BLaER1 treated with 17β-estradiol and CSF1 and Interleukin-3, amounts not matched to agents 10 nM and 100 nM (cell line): ENCODE results near the gene PCDHGA7.
"Not testable (repeated sequence)": the region's sequence is repeated elsewhere in the genome, so short reads cannot be mapped to it uniquely, and the experiment has no call there.

Source experiments
- H3K27ac ChIP-seq, 11 experiments: shearing (Covaris generic); formaldehyde crosslinking; 2 replicates each; pipeline ENCODE4 v1.8.1; 2022
- H3K27me3 ChIP-seq, 11 experiments: shearing (Covaris generic); formaldehyde crosslinking; 2 replicates each; pipeline ENCODE4 v1.8.1; 2022
- H3K36me3 ChIP-seq, 11 experiments: shearing (Covaris generic); formaldehyde crosslinking; 2 replicates each; pipeline ENCODE4 v1.8.1; 2022
- H3K4me1 ChIP-seq, 10 experiments: shearing (Covaris generic); formaldehyde crosslinking; 2 replicates each; pipeline ENCODE4 v1.8.1; 2022
- H3K4me2 ChIP-seq, 11 experiments: shearing (Covaris generic); formaldehyde crosslinking; 2 replicates each; pipeline ENCODE4 v1.8.1; 2022
- H3K4me3 ChIP-seq, 10 experiments: shearing (Covaris generic); formaldehyde crosslinking; 2 replicates each; pipeline ENCODE4 v1.8.1; 2022
- H3K9ac ChIP-seq, 11 experiments: shearing (Covaris generic); formaldehyde crosslinking; 2 replicates each; pipeline ENCODE4 v1.8.1; 2022
- H3K9me3 ChIP-seq, 11 experiments: shearing (Covaris generic); formaldehyde crosslinking; replicated peaks in 1 of 11; 2 replicates each; pipeline ENCODE4 v1.8.1; 2022
- H4K20me1 ChIP-seq, 11 experiments: shearing (Covaris generic); formaldehyde crosslinking; 2 replicates each; pipeline ENCODE4 v1.8.1; 2022
- Cebpa-rat ChIP-seq, 11 experiments: shearing (Covaris generic); IDR thresholded peaks; 2 replicates each; pipeline ENCODE4 v1.8.1; 2022

Gene PCDHGA7

DNA sequence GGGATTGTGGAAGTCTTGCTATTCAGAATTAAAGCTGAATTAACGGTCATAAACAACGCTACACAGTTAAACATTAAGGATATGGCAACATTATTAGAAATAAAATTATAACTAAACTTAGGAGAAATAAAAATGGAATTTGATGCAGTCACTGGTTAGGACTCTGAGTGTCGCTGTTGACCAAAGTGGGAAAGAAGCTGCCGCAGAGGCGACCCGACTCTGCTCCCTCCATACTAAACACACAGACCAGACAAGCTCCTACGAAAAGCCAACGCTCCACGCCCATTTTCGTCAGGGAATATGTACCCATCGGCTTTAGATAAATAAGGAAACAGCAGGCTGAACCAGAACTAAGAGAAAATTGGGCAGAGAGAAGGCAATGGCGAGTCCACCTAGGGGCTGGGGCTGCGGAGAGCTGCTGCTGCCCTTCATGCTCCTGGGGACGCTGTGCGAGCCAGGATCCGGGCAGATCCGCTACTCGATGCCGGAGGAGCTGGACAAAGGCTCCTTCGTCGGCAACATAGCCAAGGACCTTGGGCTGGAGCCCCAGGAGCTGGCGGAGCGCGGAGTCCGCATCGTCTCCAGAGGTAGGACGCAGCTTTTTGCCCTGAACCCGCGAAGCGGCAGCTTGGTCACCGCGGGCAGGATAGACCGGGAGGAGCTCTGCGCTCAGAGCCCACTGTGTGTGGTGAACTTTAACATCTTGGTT is 18.4 kb upstream of the PCDHGA7 start, which contains the start of gene PCDHGA5:
PCDHGA5 (plus strand) TSS at position 211 of the 709 bp plus-strand sequence; CDS start at position 380, 169 bp downstream.
- H3K9me3 ChIP-seq, result peaks cover 75 to 85% (median 79%) of the 10 kb centered on the region in 11 experiments
- no peaks in the 10 kb centered on the region for H4K20me1 ChIP-seq
- peaks cover 0 to 6% (median 0%) of the 10 kb centered on the region in 11 experiments; a peak in 3 of 22 replicates for H3K36me3 ChIP-seq
- no peak within 1 kb of the TSS for H3K27ac ChIP-seq
- TF ChIP-seq Cebpa-rat (IDR thresholded peaks at IDR 0.05), result no peak
- no peak within 1 kb of the TSS for H3K9ac ChIP-seq
- H3K4me2 ChIP-seq, result no peak within 1 kb of the TSS
- no peaks in the 10 kb centered on the region for H3K27me3 ChIP-seq
- no peaks in the 10 kb centered on the region; a peak in 1 of 20 replicates for H3K4me1 ChIP-seq
- H3K4me3 ChIP-seq, result no peak within 1 kb of the TSS

DNA sequence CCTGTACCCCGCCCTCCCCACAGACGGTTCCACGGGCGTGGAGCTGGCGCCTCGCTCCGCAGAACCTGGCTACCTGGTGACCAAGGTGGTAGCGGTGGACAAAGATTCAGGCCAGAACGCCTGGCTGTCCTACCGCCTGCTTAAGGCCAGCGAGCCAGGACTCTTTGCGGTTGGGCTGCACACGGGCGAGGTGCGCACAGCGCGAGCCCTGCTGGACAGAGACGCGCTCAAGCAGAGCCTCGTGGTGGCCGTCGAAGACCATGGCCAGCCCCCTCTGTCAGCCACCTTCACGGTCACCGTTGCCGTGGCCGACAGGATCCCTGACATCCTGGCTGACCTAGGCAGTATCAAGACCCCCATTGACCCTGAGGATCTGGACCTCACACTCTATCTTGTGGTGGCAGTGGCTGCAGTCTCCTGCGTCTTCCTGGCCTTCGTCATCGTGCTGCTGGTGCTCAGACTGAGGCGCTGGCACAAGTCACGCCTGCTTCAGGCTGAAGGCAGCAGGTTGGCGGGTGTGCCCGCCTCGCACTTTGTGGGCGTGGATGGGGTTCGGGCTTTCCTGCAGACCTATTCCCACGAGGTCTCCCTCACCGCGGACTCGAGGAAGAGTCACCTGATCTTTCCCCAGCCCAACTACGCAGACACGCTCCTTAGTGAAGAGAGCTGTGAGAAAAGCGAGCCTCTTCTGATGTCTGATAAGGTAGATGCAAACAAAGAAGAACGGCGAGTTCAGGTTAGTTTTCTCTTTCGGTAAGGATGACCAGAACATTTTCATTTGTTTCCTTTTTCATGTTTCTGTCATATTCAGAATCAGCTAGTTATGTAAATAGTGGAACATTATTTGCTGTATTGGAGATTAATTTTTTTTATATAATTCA is 16.3 kb upstream of the PCDHGA7 start:
- H3K27me3 ChIP-seq, result peaks cover 0 to 6% (median 0%) of the 10 kb centered on the region in 11 experiments; a peak in 2 of 22 replicates
- peaks cover 73 to 84% (median 75%) of the 10 kb centered on the region in 11 experiments for H3K9me3 ChIP-seq

DNA sequence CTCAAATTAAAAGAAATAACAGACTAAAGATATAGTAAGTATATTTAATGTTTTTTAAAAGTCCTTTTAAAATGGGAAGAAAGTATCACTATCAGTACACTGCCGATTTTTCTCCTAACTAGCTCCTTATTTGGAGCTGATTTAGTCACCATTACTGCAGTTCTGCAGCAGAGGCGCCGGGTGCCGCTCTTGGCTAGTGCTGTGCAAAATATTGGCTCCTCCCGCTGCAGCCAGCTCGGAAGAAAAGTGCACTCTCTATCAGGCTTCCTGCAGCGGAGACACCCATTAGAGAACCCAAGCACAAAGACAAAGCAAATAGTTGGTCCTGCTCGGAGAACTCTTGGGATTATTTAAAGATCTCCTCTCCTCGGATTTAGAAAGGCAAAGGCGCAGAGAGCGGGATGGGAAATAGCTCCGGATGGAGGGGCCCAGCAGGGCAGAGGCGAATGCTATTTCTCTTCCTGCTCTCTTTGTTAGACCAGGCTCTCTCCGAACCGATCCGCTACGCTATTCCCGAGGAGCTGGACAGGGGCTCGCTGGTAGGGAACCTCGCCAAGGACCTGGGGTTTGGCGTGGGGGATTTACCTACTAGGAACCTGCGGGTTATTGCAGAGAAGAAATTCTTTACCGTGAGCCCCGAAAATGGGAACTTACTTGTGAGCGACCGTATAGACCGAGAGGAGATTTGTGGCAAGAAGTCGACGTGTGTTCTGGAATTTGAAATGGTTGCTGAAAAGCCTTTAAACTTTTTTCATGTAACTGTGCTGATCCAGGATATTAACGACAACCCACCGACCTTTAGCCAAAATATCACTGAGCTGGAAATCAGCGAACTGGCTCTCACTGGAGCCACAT is 12.3 kb upstream of the PCDHGA7 start, which contains the start of gene PCDHGB3:
PCDHGB3 (plus strand) TSS at position 249 of the 855 bp plus-strand sequence; CDS start at position 402, 153 bp downstream.
- Histone ChIP-seq H3K36me3 (peaks cover 0 to 9% (median 0%) of the 10 kb centered on the region in 11 experiments; a peak in 5 of 22 replicates), H3K4me1 (no peaks in the 10 kb centered on the region), H3K27me3 (peaks cover 0 to 6% (median 0%) of the 10 kb centered on the region in 11 experiments; a peak in 2 of 22 replicates), H4K20me1 (no peaks in the 10 kb centered on the region), H3K9ac (no peak within 1 kb of the TSS), H3K9me3 (peaks cover 74 to 85% (median 77%) of the 10 kb centered on the region in 11 experiments), H3K4me3 (no peak within 1 kb of the TSS; a peak in 1 of 20 replicates), H3K4me2 (no peak within 1 kb of the TSS), H3K27ac (no peak within 1 kb of the TSS)
- TF ChIP-seq Cebpa-rat (IDR thresholded peaks at IDR 0.05), result no peak

More for the DNA sequence above, 16.3 kb upstream of the PCDHGA7 start:
- Histone ChIP-seq H3K27ac (no peak overlapping the region), H3K4me3 (peak overlapping the region in 2 of 10 experiments; percentile 1 to 40; a peak in 2 of 20 replicates), H3K9ac (no peak overlapping the region), H3K4me1 (no peaks in the 10 kb centered on the region; a peak in 1 of 20 replicates), H3K4me2 (no peak overlapping the region), H3K36me3 (peaks cover 0 to 6% (median 0%) of the 10 kb centered on the region in 11 experiments; a peak in 3 of 22 replicates), H4K20me1 (no peaks in the 10 kb centered on the region)
- TF ChIP-seq Cebpa-rat (IDR thresholded peaks at IDR 0.05), result no peak

DNA sequence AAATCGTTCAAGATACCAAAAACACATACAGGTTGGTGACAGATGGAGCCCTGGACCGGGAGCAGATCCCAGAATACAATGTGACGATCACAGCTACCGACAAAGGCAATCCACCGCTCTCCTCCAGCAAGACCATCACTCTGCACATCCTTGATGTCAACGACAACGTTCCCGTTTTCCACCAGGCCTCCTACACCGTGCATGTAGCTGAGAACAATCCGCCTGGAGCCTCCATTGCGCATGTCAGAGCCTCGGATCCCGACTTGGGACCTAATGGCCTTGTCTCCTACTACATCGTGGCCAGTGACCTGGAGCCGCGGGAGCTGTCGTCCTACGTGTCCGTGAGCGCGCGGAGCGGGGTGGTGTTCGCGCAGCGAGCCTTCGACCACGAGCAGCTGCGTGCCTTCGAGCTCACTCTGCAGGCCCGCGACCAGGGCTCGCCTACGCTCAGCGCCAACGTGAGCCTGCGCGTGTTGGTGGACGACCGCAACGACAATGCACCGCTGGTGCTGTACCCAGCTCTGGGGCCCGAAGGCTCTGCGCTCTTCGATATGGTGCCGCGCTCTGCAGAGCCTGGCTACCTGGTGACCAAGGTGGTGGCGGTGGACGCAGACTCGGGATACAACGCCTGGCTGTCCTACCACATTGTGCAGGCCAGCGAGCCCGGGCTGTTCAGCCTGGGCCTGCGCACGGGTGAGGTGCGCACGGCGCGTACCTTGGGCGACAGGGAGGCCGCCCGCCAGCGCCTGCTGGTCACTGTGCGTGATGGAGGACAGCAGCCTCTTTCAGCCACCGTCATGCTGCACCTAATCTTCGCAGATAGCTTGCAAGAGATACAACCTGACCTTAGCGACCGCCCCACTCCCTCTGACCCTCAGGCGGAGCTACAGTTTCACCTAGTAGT is 10.7 kb upstream of the PCDHGA7 start:
- H3K4me2 ChIP-seq, result no peak overlapping the region
- H3K9me3 ChIP-seq, result peaks cover 73 to 85% (median 77%) of the 10 kb centered on the region in 11 experiments
- peaks cover 0 to 6% (median 0%) of the 10 kb centered on the region in 11 experiments; a peak in 2 of 22 replicates for H3K27me3 ChIP-seq
- peaks cover 0 to 9% (median 0%) of the 10 kb centered on the region in 11 experiments; a peak in 4 of 22 replicates for H3K36me3 ChIP-seq
- H3K9ac ChIP-seq, result no peak overlapping the region
- no peaks in the 10 kb centered on the region for H4K20me1 ChIP-seq
- no peak overlapping the region; a peak in 1 of 20 replicates for H3K4me3 ChIP-seq
- H3K27ac ChIP-seq, result no peak overlapping the region
- no peak for TF ChIP-seq Cebpa-rat (IDR thresholded peaks at IDR 0.05)
- no peaks in the 10 kb centered on the region for H3K4me1 ChIP-seq

DNA sequence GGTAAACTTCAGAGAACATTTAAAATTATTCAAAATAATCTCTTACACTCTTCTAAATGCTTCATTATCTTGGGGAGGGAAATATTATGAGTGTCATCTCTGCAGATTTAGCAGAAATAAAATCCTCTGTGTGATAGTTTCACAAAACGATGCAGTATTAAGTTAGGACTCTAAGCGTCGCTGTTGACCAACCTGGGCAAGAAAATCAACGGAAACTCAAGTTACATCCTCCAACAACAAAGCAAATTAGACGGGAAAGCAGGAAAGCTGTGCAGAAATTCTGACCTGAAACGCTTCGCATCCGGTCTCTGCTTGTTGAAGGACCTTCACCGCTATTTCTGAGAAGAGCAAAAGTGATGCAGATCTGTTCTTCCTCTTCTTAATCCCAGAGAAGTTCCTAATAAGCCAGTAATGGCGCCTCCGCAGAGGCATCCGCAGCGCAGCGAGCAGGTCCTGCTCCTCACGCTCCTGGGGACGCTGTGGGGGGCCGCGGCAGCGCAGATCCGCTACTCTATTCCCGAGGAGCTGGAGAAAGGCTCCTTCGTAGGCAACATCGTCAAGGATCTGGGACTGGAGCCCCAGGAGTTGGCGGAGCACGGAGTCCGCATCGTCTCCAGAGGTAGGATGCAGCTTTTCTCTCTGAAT is 8.7 kb upstream of the PCDHGA7 start, which contains the start of gene PCDHGA6:
PCDHGA6 (plus strand) TSS at position 219 of the 645 bp plus-strand sequence; CDS start at position 412, 193 bp downstream.
- no peaks in the 10 kb centered on the region for H4K20me1 ChIP-seq
- no peak within 1 kb of the TSS for H3K9ac ChIP-seq
- H3K27me3 ChIP-seq, result peaks cover 0 to 6% (median 0%) of the 10 kb centered on the region in 11 experiments; a peak in 2 of 22 replicates
- no peak within 1 kb of the TSS for H3K27ac ChIP-seq
- H3K9me3 ChIP-seq, result peaks cover 77 to 90% (median 85%) of the 10 kb centered on the region in 11 experiments
- peaks cover 0 to 9% (median 0%) of the 10 kb centered on the region in 11 experiments; a peak in 4 of 22 replicates for H3K36me3 ChIP-seq
- no peaks in the 10 kb centered on the region for H3K4me1 ChIP-seq
- H3K4me2 ChIP-seq, result no peak within 1 kb of the TSS
- TF ChIP-seq Cebpa-rat (IDR thresholded peaks at IDR 0.05), result no peak
- peak within 1 kb of the TSS in 1 of 10 experiments; percentile 11; a peak in 2 of 20 replicates for H3K4me3 ChIP-seq

DNA sequence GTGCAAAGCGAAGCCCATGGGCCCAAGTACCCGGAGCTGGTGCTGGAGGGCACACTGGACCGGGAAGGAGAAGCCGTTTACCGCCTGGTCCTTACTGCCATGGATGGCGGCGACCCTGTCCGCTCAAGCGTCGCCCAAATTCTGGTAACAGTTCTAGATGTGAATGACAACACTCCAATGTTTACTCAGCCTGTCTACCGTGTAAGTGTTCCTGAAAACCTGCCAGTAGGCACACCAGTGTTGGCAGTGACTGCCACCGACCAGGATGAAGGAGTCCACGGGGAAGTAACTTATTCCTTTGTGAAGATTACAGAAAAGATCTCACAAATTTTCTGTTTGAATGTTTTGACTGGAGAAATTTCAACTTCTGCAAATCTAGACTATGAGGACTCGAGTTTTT is 7.9 kb upstream of the PCDHGA7 start:
- H3K27ac ChIP-seq, result no peak overlapping the region
- H3K36me3 ChIP-seq, result peaks cover 0 to 9% (median 0%) of the 10 kb centered on the region in 11 experiments; a peak in 4 of 22 replicates
- no peak overlapping the region for H3K4me3 ChIP-seq
- H3K4me1 ChIP-seq, result no peaks in the 10 kb centered on the region
- TF ChIP-seq Cebpa-rat (IDR thresholded peaks at IDR 0.05), result no peak
- no peaks in the 10 kb centered on the region for H4K20me1 ChIP-seq
- H3K9me3 ChIP-seq, result peaks cover 77 to 90% (median 84%) of the 10 kb centered on the region in 11 experiments
- peaks cover 0 to 6% (median 0%) of the 10 kb centered on the region in 11 experiments; a peak in 2 of 22 replicates for H3K27me3 ChIP-seq
- H3K9ac ChIP-seq, result no peak overlapping the region
- H3K4me2 ChIP-seq, result no peak overlapping the region

DNA sequence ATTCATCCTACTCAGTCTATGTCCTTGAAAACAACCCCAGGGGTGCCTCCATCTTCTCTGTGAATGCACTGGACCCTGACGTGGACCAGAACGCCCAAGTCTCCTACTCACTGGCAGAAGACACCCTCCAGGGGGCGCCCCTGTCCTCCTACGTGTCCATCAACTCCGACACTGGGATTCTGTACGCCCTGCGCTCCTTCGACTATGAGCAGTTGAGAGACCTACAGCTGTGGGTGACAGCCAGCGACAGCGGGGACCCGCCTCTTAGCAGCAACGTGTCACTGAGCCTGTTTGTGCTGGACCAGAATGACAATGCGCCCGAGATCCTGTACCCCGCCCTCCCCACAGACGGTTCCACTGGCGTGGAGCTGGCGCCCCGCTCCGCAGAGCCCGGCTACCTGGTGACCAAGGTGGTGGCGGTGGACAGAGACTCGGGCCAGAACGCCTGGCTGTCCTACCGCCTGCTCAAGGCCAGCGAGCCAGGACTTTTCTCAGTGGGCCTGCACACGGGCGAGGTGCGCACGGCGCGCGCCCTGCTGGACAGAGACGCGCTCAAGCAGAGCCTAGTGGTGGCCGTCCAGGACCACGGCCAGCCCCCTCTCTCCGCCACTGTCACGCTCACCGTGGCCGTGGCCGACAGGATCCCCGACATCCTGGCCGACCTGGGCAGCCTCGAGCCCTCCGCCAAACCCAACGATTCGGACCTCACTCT is 6.9 kb upstream of the PCDHGA7 start:
- H3K4me2 ChIP-seq, H3K27me3 ChIP-seq, H3K36me3 ChIP-seq, H3K4me3 ChIP-seq, H4K20me1 ChIP-seq, H3K4me1 ChIP-seq, H3K27ac ChIP-seq, H3K9ac ChIP-seq: not testable (repeated sequence)
- peaks cover 69 to 86% (median 75%) of the 10 kb centered on the region in 11 experiments for H3K9me3 ChIP-seq
